HepG2 (cell line): ENCODE measurements around the gene MRPL38.
"Not testable (repeated sequence)": the region's sequence is repeated elsewhere in the genome, so short reads cannot be mapped to it uniquely, and the experiment has no call there.

Experiments
- NR2F2 ChIP-seq: IDR thresholded peaks from 2 replicates; pipeline ENCODE4 v1.6.1; 2012; ENCODE audit warnings: low read depth, inconsistent platforms, borderline replicate concordance
- RELA ChIP-seq: sonication (generic); formaldehyde crosslinking; IDR thresholded peaks from 2 replicates; pipeline ENCODE4 v1.4.0; 2020; ENCODE audit warnings: missing genetic modification reagents
- ZBTB7B ChIP-seq: sonication (generic); formaldehyde crosslinking; IDR thresholded peaks from 2 replicates; pipeline ENCODE4 v1.4.0; 2020; ENCODE audit warnings: missing genetic modification reagents
- ZFP41 ChIP-seq: sonication (generic); formaldehyde crosslinking; IDR thresholded peaks from 2 replicates; pipeline ENCODE4 v1.4.0; 2020; ENCODE audit warnings: mild to moderate bottlenecking, missing genetic modification reagents, borderline replicate concordance
- ZNF766 ChIP-seq: sonication (generic); formaldehyde crosslinking; IDR thresholded peaks from 2 replicates; pipeline ENCODE4 v1.5.0; 2020; ENCODE audit warnings: missing genetic modification reagents, borderline replicate concordance
- ZNF780A ChIP-seq: sonication (generic); formaldehyde crosslinking; IDR thresholded peaks from 2 replicates; pipeline ENCODE4 v1.8.0; 2022; ENCODE audit warnings: mild to moderate bottlenecking, missing genetic modification reagents, moderate library complexity

GRCh38 chr17:75865404-75866188, 39.1 kb downstream of the MRPL38 start:
- not testable (repeated sequence) for TF ChIP-seq ZNF766 (CRISPR knock-in tag); ZNF780A; ZFP41 (CRISPR knock-in tag); NR2F2; RELA; ZBTB7B (CRISPR knock-in tag)
